IMR-90 (cell line): ENCODE results near the gene DUS3L. TPM values are rescaled to one million over a fixed set of nuclear protein-coding genes. Genes with fewer than 3 reads are reported as not detected.

Source experiments
- ATAC-seq: fragments of 200-7000 bp; cut with Tn5 transposase; 2 replicates; pipeline ENCODE4 v1.9.1; 2020; ENCODE audit warnings: low read depth, mild to moderate bottlenecking, moderate library complexity
- BruUV-seq: library from RNA; stranded (reverse); fragments of 400-500 nt; replicated peaks from 2 replicates; lab custom pipeline; 2021; lab: Mats Ljungman, UMichigan
- CTCF ChIA-PET: fragments of 300-600 bp; formaldehyde crosslinking; extraction: SDS; loops from one replicate; lab custom pipeline; 2021; ENCODE audit warnings: antibody characterized with exemption; lab: Yijun Ruan, JAX
- POLR2A ChIA-PET: fragments of 300-600 bp; sonication (Branson Sonifier 250); formaldehyde crosslinking; loops from one replicate; lab custom pipeline; 2022; ENCODE audit warnings: antibody characterized with exemption; ENCODE audit not compliant: unreplicated experiment; lab: Charles Lee
- DNase-seq: peaks from one replicate; pipeline ENCODE4 v3.0.0; 2013
- H2AFZ ChIP-seq: replicated peaks from 2 replicates; pipeline ENCODE3; 2013; ENCODE audit warnings: low read length, mild to moderate bottlenecking; ENCODE audit not compliant: poor library complexity
- H2AK5ac ChIP-seq: 2 replicates; pipeline ENCODE4 v1.6.1; 2013; ENCODE audit warnings: low read depth, low read length, inconsistent platforms
- H2AK9ac ChIP-seq: replicated peaks from 2 replicates; pipeline ENCODE3; 2013; ENCODE audit warnings: mild to moderate bottlenecking, low read depth, low read length, moderate library complexity; ENCODE audit not compliant: poor library complexity
- H2BK120ac ChIP-seq: 2 replicates; pipeline ENCODE4 v1.6.1; 2013; ENCODE audit warnings: low read depth, low read length, inconsistent platforms
- H2BK15ac ChIP-seq: 3 replicates; pipeline ENCODE4 v1.6.1; 2013; ENCODE audit warnings: low read depth, low read length, inconsistent platforms
- H2BK20ac ChIP-seq: 2 replicates; pipeline ENCODE4 v1.6.1; 2013; ENCODE audit warnings: low read depth, mild to moderate bottlenecking, inconsistent platforms, low read length, moderate library complexity
- H2BK5ac ChIP-seq: 2 replicates; pipeline ENCODE4 v1.6.1; 2013; ENCODE audit warnings: mild to moderate bottlenecking, low read depth, low read length, inconsistent platforms; ENCODE audit not compliant: poor library complexity, severe bottlenecking
- H3K14ac ChIP-seq: replicated peaks from 2 replicates; pipeline ENCODE4 v1.6.1; 2013; ENCODE audit warnings: low read depth, low read length, inconsistent platforms
- H3K18ac ChIP-seq: 2 replicates; pipeline ENCODE4 v1.6.1; 2013; ENCODE audit warnings: low read depth, low read length, control low read depth
- H3K23ac ChIP-seq: 2 replicates; pipeline ENCODE4 v1.6.1; 2013; ENCODE audit warnings: low read depth, low read length, inconsistent platforms
- H3K27ac ChIP-seq: 2 replicates; pipeline ENCODE4 v1.5.1; 2013; ENCODE audit warnings: mild to moderate bottlenecking, control low read depth, low read length; ENCODE audit not compliant: insufficient read depth
- H3K27me3 ChIP-seq: 2 replicates; pipeline ENCODE4 v1.6.1; 2013; ENCODE audit warnings: low read length; ENCODE audit not compliant: control insufficient read depth, insufficient read depth
- H3K36me3 ChIP-seq: 2 replicates; pipeline ENCODE4 v1.6.1; 2013; ENCODE audit warnings: low read length, mixed read lengths; ENCODE audit not compliant: control insufficient read depth, insufficient read depth
- H3K4ac ChIP-seq: 2 replicates; pipeline ENCODE4 v1.6.1; 2013; ENCODE audit warnings: low read depth, low read length, inconsistent platforms
- H3K4me1 ChIP-seq: 2 replicates; pipeline ENCODE4 v1.6.1; 2013; ENCODE audit warnings: low read length, mixed read lengths; ENCODE audit not compliant: control insufficient read depth, insufficient read depth
- H3K4me2 ChIP-seq: 2 replicates; pipeline ENCODE4 v1.6.1; 2013; ENCODE audit warnings: low read depth, mild to moderate bottlenecking, control low read depth, low read length, moderate library complexity
- H3K4me3 ChIP-seq: 2 replicates; pipeline ENCODE4 v1.5.1; 2013; ENCODE audit warnings: low read depth, mild to moderate bottlenecking, control low read depth, low read length, moderate library complexity; ENCODE audit not compliant: insufficient read depth
- H3K56ac ChIP-seq: 2 replicates; pipeline ENCODE4 v1.6.1; 2013; ENCODE audit warnings: low read length, inconsistent platforms; ENCODE audit not compliant: insufficient read depth; ENCODE audit errors: extremely low read depth
- H3K79me1 ChIP-seq, 2 experiments: 2 replicates each; pipeline ENCODE4 v1.6.1; 2013; ENCODE audit warnings: low read length in 2 of 2, inconsistent platforms in 1 of 2, low read depth in 1 of 2
- H3K9ac ChIP-seq: 2 replicates; pipeline ENCODE4 v1.6.1; 2013; ENCODE audit warnings: low read depth, low read length, control low read depth
- H3K9me1 ChIP-seq: 2 replicates; pipeline ENCODE4 v1.6.1; 2013; ENCODE audit warnings: low read length, inconsistent platforms; ENCODE audit not compliant: insufficient read depth
- H3K9me3 ChIP-seq: 2 replicates; pipeline ENCODE4 v1.6.1; 2013; ENCODE audit warnings: low read length; ENCODE audit not compliant: control insufficient read depth, insufficient read depth
- H4K20me1 ChIP-seq: 2 replicates; pipeline ENCODE4 v1.6.1; 2013; ENCODE audit warnings: low read length, inconsistent platforms; ENCODE audit not compliant: insufficient read depth
- H4K5ac ChIP-seq: 2 replicates; pipeline ENCODE4 v1.6.1; 2013; ENCODE audit warnings: mild to moderate bottlenecking, low read depth, low read length, control low read depth
- H4K8ac ChIP-seq, 2 experiments: 2 replicates each; pipeline ENCODE4 v1.6.1; 2013; ENCODE audit warnings: low read depth in 2 of 2, low read length in 2 of 2, control low read depth in 1 of 2, inconsistent platforms in 1 of 2
- H4K91ac ChIP-seq: 2 replicates; pipeline ENCODE4 v1.6.1; 2013; ENCODE audit warnings: low read depth, low read length, inconsistent platforms; ENCODE audit not compliant: insufficient read depth
- MAFK ChIP-seq: IDR thresholded peaks from 2 replicates; pipeline ENCODE4 v1.6.1; 2012; ENCODE audit warnings: low read depth, low read length, improper control_type of control experiment
- MAZ ChIP-seq: IDR thresholded peaks from 2 replicates; pipeline ENCODE4 v1.6.1; 2012; ENCODE audit warnings: low read depth, mild to moderate bottlenecking, low read length, improper control_type of control experiment, moderate library complexity, borderline replicate concordance
- MXI1 ChIP-seq: IDR thresholded peaks from 2 replicates; pipeline ENCODE4 v1.6.1; 2012; ENCODE audit warnings: low read depth, mild to moderate bottlenecking, low read length, moderate library complexity, borderline replicate concordance
- WGBS, 2 experiments: methylation state at CpG; one replicate each; pipeline versions ENCODE4 v1.1.5 to v1.1.7; 2013; ENCODE audit warnings: missing lambda C conversion rate in 2 of 2; ENCODE audit not compliant: insufficient read length in 1 of 2; ENCODE audit errors: extremely low coverage in 2 of 2; 5-methylcytosine and 5-hydroxymethylcytosine counted together
- dilution Hi-C: fragments of 300-500 bp; cut with HindIII; formaldehyde crosslinking; loops from one replicate; pipeline ENCODE4 v1.14.3; 2018; ENCODE audit warnings: low sequenced_read_pairs; ENCODE audit not compliant: unreplicated experiment
- in situ Hi-C: fragments of 300-500 bp; cut with MboI; formaldehyde crosslinking; loops from 3 replicates; pipeline ENCODE4 v1.14.3; 2019; ENCODE audit warnings: low sequenced_read_pairs, inconsistent platforms, mixed read lengths
- intact Hi-C: fragments of 100-400 bp; cut with micrococcal nuclease; formaldehyde crosslinking; loops from 2 replicates; pipeline ENCODE4 v1.10.0; 2022
- polyA plus RNA-seq, 3 experiments: library from polyadenylated mRNA; depleted of rRNA; stranded (reverse); fragments of >200 nt; gene quantifications; 2 replicates each; pipeline ENCODE4 v1.2.3, GENCODE V29; 2012; ENCODE audit warnings: low replicate concordance in 1 of 3
- total RNA-seq: library from RNA; depleted of rRNA; stranded (reverse); fragments of >200 nt; gene quantifications from 2 replicates; pipeline ENCODE4 v1.2.3, GENCODE V29; 2012

Gene DUS3L
- total and polyA plus RNA-seq, 2 of the 4 experiments (the other 2 are of a cell fraction), result 12.4 to 21.3 TPM

DNA sequence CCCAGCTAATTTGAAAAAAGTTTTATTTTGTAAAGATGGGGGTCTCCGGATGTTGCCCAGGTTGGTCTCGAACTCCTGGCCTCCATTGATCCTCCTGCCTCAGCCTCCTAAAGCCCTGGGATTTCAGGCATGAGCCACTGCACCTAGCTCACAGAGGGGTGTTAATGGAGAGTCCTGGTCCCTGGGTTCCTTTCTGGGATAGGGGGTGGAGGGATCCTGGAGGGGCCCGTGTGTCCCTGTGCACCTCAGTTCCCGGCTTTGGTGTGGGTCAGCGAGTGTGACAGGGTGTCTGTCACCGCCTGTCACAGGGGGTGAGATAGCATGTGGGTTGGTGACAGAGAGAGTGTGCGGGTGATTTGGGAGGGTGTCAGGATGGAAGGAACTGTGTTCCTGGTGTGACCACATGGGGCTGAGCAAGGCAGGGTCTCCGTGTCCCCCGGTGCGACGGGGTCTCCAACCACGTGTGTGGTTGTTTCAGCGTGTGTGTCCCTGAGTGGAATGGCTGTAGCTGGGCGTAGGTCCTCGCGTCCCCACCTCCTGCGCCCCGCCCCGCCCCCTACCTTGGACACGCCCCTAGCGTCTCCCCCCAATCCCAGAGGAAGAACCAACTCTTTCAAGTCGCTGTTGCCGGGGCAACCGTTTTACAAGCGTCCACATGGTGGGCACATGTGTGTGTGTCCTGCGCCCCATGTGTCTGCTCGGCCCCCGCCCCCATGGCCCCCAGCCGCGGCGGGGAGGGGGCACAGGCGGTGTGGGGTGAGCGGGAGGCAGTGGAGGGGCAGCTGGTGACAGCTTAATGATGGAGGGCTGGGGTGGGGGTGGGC is 11.0 kb upstream of the DUS3L start:
- Histone ChIP-seq H3K4me2 (no peak overlapping the region; the same call in 1 of the 2 replicates), H3K56ac (no peak overlapping the region), H2AFZ (peak overlapping the region; percentile 75), H2AK5ac (peak overlapping the region; percentile 67; the same call in 1 of the 2 replicates), H2BK5ac (no peak overlapping the region), H3K79me1 (no peaks in the 10 kb centered on the region), H4K91ac (no peak overlapping the region), H3K14ac (no peak overlapping the region), H3K27ac (no peak overlapping the region), H4K8ac (no peak overlapping the region), H2BK120ac (no peak overlapping the region), H3K4ac (no peak overlapping the region), H3K9me1 (no peaks in the 10 kb centered on the region), H2BK15ac (no peak overlapping the region), H3K18ac (no peak overlapping the region), H3K23ac (peak overlapping the region; percentile 24; the same call in 1 of the 2 replicates), H3K9ac (no peak overlapping the region), H3K36me3 (no peaks in the 10 kb centered on the region), H4K20me1 (no peaks in the 10 kb centered on the region), H3K4me3 (no peak overlapping the region), H3K4me1 (peaks cover 3% of the 10 kb centered on the region; the same call in 1 of the 2 replicates), H3K27me3 (peaks cover 37% of the 10 kb centered on the region), H4K5ac (no peak overlapping the region), H2BK20ac (no peak overlapping the region), H2AK9ac (peak overlapping the region; percentile 3), H3K9me3 (no peaks in the 10 kb centered on the region)
- no CpG with 5 or more reads among the region's 33 CpGs for WGBS, 2 experiments
- no TSS peak for BruUV-seq
- CTCF ChIA-PET, result no interaction called here
- dilution Hi-C loops, result no loop called here
- POLR2A ChIA-PET, result no interaction called here
- DNase-seq (peak; percentile 12), ATAC-seq (no peak)
- no peak for TF ChIP-seq MAFK
- TF ChIP-seq MXI1, result peak; percentile 65; the same call in 1 of the 2 replicates
- no peak for TF ChIP-seq MAZ
- intact Hi-C loops, result loop anchor here (5.0 to 10.0 kb wide), 2 partner anchors 163 to 220 kb away; no protein-coding TSS in a partner anchor
- in situ Hi-C loops, result loop anchor here (5.0 to 10.0 kb wide), 2 partner anchors 90 to 223 kb away; no protein-coding TSS in a partner anchor
